Measurements from ENCODE around the gene PLOD3. TPM values are rescaled to one million over a fixed set of nuclear protein-coding genes. Genes with fewer than 3 reads are reported as not detected.

PLOD3 gene
- total RNA-seq, 1 donor, result 90.2 TPM

DNA sequence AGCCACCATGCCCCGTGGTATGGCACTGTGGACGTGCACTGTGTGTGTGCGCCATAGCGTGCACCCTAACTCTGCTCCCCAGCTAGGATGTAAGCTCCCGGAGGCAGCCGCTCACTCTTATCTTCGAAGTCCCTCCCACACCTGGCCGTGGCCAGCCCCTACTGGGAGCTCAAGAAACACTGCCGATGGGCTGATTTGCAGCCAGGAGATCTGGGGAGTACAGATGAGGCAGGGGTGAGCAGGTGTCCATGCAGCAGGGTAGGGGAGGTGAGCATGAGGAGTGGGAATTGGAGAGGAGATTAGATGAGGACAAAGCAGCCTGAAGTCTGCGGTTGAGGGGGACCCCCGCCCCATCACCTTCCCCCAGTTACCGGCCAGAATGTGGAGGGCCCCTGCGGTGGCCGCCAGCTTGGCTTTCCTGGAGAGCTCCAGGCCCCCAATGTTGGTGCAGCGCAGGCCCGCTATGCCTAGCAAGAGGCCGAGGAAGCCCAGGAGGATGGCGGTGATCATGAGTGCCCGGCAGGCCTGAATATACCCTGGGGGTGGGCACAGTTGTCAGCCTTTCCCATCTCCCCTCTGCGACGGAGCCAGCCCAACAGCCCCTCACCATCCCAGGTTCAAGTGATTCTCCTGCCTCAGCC is 16.6 kb upstream of the PLOD3 start:
- TF ChIP-seq, protein P1, sequence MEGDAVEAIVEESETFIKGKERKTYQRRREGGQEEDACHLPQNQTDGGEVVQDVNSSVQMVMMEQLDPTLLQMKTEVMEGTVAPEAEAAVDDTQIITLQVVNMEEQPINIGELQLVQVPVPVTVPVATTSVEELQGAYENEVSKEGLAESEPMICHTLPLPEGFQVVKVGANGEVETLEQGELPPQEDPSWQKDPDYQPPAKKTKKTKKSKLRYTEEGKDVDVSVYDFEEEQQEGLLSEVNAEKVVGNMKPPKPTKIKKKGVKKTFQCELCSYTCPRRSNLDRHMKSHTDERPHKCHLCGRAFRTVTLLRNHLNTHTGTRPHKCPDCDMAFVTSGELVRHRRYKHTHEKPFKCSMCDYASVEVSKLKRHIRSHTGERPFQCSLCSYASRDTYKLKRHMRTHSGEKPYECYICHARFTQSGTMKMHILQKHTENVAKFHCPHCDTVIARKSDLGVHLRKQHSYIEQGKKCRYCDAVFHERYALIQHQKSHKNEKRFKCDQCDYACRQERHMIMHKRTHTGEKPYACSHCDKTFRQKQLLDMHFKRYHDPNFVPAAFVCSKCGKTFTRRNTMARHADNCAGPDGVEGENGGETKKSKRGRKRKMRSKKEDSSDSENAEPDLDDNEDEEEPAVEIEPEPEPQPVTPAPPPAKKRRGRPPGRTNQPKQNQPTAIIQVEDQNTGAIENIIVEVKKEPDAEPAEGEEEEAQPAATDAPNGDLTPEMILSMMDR (IDR thresholded peaks at IDR 0.05; ENCODE audit: insufficient read depth, low read depth, low read length), result no peak
- no peak overlapping the region for H3K4me3 ChIP-seq (ENCODE audit: low read depth, low read length)
- no peak for DNase-seq (ENCODE audit: low read depth)

- TF ChIP-seq, protein P1 (IDR thresholded peaks at IDR 0.05; ENCODE audit: insufficient read depth, low read depth, low read length), result no peak
- no peak overlapping the region for H3K4me3 ChIP-seq (ENCODE audit: low read depth, low read length)
- no peak for DNase-seq (ENCODE audit: low read depth)
Measured at GRCh38 chr7:101232141-101232850, 14.9 kb upstream of the PLOD3 start.

- H3K4me3 ChIP-seq (ENCODE audit: low read depth, low read length), result no peak overlapping the region
- no peak for DNase-seq (ENCODE audit: low read depth)
- TF ChIP-seq, protein P1 (IDR thresholded peaks at IDR 0.05; ENCODE audit: insufficient read depth, low read depth, low read length), result no peak
Measured at GRCh38 chr7:101231644-101232043, 14.3 kb upstream of the PLOD3 start.

DNA sequence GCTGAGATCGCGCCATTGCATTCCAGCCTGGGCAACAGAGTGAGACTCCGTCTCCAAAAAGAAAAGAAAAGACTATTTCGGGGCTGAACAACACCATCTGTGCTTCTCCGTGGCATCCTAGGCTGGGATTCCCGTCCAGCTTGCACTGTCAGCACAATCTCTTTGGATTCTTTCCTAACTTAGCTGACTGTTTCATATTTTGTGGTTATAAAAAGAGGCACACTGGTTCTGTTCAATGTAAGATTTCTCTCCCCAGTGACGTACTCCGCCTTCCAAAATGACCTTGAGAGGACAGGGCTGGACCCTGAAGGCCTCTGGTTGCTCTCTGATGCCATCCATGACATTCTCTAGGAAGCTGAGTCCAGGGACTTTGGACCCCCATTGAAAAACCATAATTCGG is 9.3 kb upstream of the PLOD3 start:
- H3K4me3 ChIP-seq (ENCODE audit: low read depth, low read length), result no peak overlapping the region
- TF ChIP-seq, protein P1 (IDR thresholded peaks at IDR 0.05; ENCODE audit: insufficient read depth, low read depth, low read length), result no peak
- peak; percentile 62 for DNase-seq (ENCODE audit: low read depth)

GRCh38 chr7:101225650-101226049 is 8.3 kb upstream of the PLOD3 start:
- no peak overlapping the region for H3K4me3 ChIP-seq (ENCODE audit: low read depth, low read length)
- TF ChIP-seq, protein P1 (IDR thresholded peaks at IDR 0.05; ENCODE audit: insufficient read depth, low read depth, low read length), result no peak
- DNase-seq (ENCODE audit: low read depth), result no peak

GRCh38 chr7:101223528-101223927 is 6.1 kb upstream of the PLOD3 start:
- H3K4me3 ChIP-seq (ENCODE audit: low read depth, low read length), result no peak overlapping the region
- TF ChIP-seq, protein P1 (IDR thresholded peaks at IDR 0.05; ENCODE audit: insufficient read depth, low read depth, low read length), result no peak
- no peak for DNase-seq (ENCODE audit: low read depth)

Data from fibroblast of villous mesenchyme (primary cell).